Right forelimb (tissue), 1 donor: ENCODE data around the gene CATSPER2.
"Not testable (repeated sequence)": the region's sequence is repeated elsewhere in the genome, so short reads cannot be mapped to it uniquely, and the experiment has no call there.

Experiments
- DNase-seq: peaks from one replicate; pipeline ENCODE4 v3.0.0-alpha.2; 2018

Gene CATSPER2

DNA sequence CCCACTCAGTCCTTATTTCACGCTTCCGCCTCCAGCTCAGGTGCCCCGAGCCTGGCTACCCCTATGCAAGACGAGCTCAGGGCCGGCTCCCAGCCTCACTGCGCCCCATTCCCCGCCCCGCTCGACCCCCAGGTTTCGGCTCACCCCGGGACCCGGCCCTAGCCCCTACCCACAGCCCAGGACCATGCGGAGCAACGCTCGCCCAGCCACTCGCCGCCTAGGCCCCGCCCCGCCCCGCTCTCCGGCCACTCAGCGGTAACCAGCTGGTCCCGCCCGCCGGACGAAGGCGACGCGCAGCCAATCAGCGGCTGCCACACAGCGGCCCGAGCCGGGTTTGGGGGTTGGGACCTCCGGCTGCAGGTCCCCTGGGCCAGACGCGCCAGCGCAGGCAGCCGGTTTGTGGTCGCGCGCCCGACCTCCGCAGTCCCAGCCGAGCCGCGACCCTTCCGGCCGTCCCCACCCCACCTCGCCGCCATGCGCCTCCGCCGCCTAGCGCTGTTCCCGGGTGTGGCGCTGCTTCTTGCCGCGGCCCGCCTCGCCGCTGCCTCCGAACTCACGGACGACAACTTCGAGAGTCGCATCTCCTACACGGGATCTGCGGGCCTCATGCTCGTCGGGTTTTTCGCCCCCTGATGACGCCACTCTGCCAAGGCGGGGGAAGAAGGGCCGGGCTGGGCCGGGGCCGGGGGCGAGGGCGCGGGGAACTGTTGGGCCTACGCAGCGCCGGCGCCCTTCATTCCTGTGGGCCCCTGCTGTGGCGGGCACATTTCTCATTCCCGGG is at the start of gene CATSPER2:
Gene CATSPER2, minus strand, starts transcription at position 196 of the 781 bp plus-strand sequence. CDS start 783 bp downstream, outside the sequence.
- no peak for DNase-seq

- not testable (repeated sequence) for DNase-seq
These were observed 44.7 kb upstream of the CATSPER2 start, which contains the start of gene CKMT1A for GRCh38 chr15:43693148-43694022. TSS of gene CKMT1A (plus strand) at chr15:43693859. CDS start at chr15:43694051, 192 bp downstream.

DNA sequence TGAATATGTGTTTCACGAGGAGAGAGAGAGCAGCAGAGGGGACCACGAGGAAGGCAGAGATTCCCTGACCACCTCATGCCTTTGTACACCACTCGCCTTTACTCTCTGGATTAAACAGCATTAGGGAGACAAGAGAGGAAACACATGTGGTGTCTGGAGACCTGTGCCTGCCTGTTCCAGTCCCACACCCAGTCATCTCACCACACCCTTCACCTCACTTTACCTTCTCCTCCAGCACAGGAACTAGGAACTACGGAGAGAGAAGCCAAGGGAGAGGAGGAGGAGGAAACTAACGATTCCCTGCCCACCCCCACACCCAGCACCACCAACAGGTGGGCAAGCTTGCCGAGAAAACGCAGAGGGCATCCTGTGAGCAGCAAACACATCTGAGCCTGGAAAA is 44.0 kb upstream of the CATSPER2 start:
- DNase-seq, result not testable (repeated sequence)

- DNase-seq, result not testable (repeated sequence)
These were observed 41.1 kb upstream of the CATSPER2 start for GRCh38 chr15:43689604-43690301.

DNA sequence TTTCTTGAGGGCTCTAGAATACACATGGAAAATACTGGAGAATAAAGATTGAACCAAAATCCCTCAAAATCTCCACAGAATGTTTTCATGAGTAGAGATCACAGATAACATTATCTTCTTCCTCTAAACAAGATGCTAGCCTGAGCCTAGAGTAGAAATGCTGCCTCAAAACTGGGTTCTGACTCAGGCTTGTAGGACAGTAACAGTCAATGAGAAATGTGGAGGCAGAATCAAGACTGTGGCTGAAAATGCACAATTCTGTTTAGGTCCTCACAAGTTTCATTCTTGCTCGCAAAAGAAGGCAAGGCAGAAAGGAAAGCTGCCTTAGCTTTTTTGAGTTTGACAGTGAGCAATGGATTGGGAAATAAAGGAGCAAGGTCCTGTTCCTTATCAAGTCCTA is 25.5 kb upstream of the CATSPER2 start:
- not testable (repeated sequence) for DNase-seq

DNA sequence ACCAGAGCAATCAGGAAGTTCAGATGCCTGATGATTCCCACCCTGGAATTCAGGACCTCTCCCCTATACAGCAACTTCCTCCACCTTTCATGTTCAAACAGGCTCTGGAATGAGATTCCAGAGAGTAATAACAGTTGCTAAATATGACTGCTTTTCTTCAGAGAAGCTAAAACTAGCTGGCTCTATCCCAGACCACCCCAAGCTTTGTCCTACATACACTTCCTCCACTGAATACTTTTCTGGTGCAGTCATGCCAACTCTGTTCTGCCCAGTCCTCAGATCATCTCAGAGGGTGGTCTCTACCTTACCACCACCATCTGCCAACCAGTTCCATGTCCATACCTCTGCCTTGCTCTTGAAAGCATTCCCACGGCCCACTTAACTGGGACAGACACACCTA is 17.5 kb upstream of the CATSPER2 start:
- DNase-seq, result not testable (repeated sequence)

- not testable (repeated sequence) for DNase-seq
These were observed 14.7 kb upstream of the CATSPER2 start for GRCh38 chr15:43663333-43663732.

DNA sequence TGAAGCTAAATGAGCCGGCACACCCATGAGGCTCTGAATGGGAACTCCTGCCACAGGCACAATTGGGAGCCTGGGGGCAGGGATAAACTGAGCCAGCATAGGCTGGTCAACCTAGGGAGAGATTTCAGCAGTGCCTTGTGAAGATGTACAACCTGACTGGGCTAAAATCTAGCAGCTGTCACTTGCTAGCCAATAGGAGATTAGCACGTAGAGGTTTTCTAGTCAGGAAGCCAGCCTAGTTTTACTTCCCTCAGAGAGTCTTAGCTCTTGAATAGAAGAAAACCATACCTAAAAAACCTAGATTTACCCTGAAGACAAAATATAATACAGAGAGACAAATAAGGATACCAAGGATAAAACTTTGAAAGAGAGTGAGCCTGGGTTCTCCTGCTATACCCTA is 13.6 kb upstream of the CATSPER2 start:
- DNase-seq, result not testable (repeated sequence)

- DNase-seq, result not testable (repeated sequence)
These were observed 11.1 kb upstream of the CATSPER2 start for GRCh38 chr15:43659727-43660126.

- DNase-seq, result not testable (repeated sequence)
These were observed 834 bp upstream of the CATSPER2 start for GRCh38 chr15:43649430-43649926.

DNA sequence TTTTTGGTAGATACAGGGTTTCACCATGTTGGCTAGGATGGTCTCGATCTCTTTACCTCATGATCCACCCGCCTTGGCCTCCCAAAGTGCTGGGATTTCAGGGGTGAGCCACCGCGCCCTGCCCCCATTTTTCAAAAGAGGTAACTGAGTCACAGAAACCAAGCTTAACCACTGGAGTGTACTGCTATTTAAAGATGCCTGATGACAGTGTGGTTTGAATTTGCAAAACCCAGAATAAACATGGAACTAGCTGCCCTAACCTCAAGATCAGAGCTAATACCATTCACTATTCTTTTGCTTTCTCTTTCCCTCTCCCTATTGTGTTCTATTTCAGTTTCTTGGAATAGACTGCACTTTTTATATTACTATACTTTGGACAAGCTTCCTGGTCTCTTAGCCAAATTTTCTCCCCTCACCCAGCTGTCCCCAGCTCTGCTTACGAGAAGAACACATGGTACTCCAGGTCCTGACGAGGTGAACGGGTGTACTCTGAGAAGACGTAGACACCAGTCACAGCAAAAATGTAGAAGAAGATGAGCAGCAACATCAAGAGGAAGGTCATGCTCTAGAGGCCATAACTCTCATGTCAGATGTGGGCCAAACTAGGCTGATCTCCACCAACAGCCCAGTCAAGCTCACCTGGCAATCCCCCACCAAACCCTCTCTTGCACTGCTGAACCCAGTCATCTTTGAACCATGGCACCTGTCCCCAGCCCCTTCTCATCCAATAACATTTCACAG is 10.0 kb downstream of the CATSPER2 start:
- not testable (repeated sequence) for DNase-seq

- DNase-seq, result not testable (repeated sequence)
These were observed 21.7 kb downstream of the CATSPER2 start for GRCh38 chr15:43626937-43627336.

DNA sequence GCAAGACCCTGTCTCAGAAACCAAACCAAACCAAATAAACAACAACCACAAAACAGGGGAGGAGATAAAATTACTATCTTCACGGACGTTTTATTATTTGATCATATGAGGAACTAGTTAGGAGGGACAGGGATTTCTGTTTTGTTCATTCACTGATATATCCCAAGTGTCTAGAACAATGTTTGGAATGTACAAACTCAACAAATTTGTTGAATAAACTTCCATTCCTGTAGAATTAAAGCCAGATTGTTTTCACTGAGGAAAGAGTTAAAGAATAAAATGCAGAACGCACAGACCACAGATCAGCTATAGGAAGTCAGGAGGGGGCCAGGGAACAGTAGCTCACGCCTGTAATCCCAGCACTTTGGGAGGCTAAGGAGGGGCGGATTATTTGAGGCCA is 23.5 kb downstream of the CATSPER2 start:
- DNase-seq, result no peak

DNA sequence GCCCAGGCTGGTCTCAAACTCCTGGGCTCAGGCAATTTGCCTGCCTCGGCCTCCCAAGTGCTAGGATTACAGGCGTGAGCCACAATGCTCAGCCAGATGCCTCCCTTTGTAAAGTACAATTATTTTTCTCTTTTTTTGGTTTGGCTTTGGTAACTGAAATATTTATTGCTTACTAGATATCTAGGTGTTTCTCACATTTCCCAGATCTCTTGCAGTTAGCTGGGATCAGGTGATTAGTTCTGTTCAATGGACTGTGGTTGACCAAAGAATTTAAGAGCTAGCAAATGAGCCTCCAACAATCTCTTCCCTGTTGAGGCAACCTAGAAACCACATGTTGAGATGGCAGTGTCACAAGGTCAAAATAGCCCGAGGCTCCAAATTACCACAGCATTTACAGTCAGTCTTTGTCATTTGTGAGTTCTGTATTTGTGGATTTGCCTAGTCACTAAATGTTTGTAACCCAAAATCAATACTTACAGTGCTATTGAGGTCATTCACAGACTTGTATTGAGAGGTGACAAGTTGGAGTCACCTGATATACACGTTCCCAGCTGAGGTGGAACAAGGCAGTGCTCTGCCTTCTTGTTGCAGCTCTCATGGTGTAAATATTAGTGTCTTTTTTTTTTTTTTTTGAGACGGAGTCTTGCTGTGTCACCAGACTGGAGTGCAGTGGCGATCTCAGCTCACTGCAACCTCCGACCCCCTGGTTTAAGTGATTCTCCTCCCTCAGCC is 26.4 kb downstream of the CATSPER2 start:
- not testable (repeated sequence) for DNase-seq

- DNase-seq, result not testable (repeated sequence)
These were observed 29.9 kb downstream of the CATSPER2 start, which contains the start of gene STRC for GRCh38 chr15:43618700-43619099. TSS of gene STRC (minus strand) at chr15:43618800. CDS start at chr15:43618722, 78 bp downstream.

DNA sequence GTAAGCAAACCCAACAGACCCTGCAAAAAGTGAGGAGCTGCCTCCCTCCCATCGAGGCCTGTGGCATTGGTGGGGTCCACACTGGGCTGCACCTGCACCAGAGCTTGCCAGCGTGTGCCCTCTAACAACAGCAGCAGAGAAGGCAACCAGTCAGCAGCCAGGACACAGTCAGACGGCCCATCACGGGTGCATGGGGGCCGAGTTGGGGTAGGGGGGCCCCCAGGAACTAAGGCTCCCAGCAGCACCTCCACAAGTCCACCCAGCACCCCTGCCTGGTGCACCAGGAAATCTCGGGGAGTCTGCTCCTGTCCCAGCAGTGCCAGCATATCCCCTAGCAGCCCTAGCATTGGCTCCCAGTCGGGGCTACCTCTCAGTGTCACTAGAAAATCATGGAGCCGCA is 30.9 kb downstream of the CATSPER2 start:
- DNase-seq, result not testable (repeated sequence)

- not testable (repeated sequence) for DNase-seq
These were observed 46.4 kb downstream of the CATSPER2 start for GRCh38 chr15:43602233-43602632.

DNA sequence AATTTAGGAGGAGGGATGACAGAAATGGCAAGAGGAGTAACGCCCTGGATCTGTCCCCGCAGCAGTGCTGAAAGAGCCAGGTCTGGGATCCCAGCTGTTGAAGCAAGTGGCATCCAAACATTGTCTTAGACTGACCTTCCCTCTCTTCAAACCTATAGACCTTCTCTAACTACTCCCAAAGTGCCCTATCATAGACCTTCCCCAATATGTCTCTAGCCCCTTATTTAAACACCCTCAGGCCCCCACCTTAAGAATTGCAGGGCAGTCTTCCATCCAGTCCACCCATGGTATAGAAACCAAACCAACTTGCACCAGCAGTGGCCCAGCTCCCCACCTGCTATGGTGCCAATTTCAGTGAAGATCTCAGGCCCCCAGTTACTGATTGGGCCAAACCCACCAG is 48.4 kb downstream of the CATSPER2 start:
- not testable (repeated sequence) for DNase-seq

GRCh38 chr15:43599131-43599530 is 49.5 kb downstream of the CATSPER2 start:
- DNase-seq, result not testable (repeated sequence)

DNA sequence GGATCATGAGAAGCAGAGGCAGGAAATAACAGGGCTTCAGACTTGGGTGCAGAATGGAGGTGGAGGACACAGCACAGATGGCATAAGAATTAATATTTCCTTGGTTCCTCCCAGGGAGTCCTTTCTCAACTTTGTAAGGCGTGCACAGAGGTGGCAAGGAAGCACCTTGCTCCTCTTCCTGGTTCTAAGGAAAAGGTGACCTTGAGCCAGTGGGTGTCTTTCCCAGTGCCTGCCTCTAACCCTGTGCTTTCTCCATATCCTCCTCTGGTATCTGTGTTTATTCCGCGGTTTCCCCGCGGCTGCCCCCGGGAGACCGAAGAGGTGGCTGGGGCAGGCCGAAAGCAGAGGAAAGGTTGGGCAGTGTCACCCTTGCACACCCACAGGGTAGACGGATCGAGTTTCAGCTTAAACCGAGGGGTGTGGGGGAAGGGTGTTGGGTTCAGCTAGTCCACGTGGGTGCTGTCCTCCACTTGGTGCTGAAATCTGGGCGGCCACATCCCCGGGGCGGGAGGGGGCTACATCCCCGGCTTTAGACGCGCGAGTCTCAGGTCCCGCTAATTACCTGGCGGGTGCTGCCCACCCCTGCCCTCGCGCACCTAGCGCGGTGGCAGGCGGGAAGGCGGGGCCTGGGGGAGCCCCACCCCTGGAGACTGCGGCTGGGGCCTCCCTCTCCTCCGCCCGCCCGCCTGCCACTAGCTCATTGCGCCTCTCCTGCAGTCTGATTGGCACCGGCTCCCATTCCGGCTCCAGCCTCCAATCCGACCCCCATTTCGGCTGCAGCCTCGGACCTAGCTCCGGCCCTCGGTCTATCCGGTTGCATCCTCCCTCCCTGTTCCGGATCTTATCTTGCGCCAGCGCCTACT is 55.1 kb downstream of the CATSPER2 start, which contains the start of gene CKMT1B:
Gene CKMT1B, plus strand, starts transcription at position 700 of the 863 bp plus-strand sequence. CDS start 192 bp downstream, outside the sequence.
- DNase-seq, result not testable (repeated sequence)
